Liver (tissue), 9 donors: ENCODE results near the gene CYB5RL. TPM values are rescaled to one million over a fixed set of nuclear protein-coding genes. Genes with fewer than 3 reads are reported as not detected.

Source experiments
- DNase-seq: peaks from one replicate; pipeline ENCODE4 v3.0.0-alpha.2; 2017; ENCODE audit warnings: low spot score
- H3K27ac ChIP-seq, 2 donors: one replicate each; pipeline ENCODE4 v1.7.0; 2013; ENCODE audit warnings: inconsistent platforms in 2 of 2, low read length in 2 of 2, control low read depth in 1 of 2, low read depth in 1 of 2, mild to moderate bottlenecking in 1 of 2
- H3K27me3 ChIP-seq, 4 donors: one replicate each; pipeline versions ENCODE4 v1.6.1 to v1.7.0; 2013; ENCODE audit warnings: low read length in 3 of 4, inconsistent platforms in 1 of 4, mild to moderate bottlenecking in 1 of 4, moderate library complexity in 1 of 4; ENCODE audit not compliant: control insufficient read depth in 4 of 4, insufficient read depth in 4 of 4
- H3K36me3 ChIP-seq, 4 donors: one replicate each; pipeline versions ENCODE4 v1.6.1 to v1.7.0; 2013; ENCODE audit warnings: low read length in 3 of 4, mild to moderate bottlenecking in 3 of 4, low read depth in 1 of 4, moderate library complexity in 1 of 4; ENCODE audit not compliant: control insufficient read depth in 4 of 4, insufficient read depth in 3 of 4
- H3K4me1 ChIP-seq, 4 donors: one replicate each; pipeline versions ENCODE4 v1.6.1 to v1.7.0; 2013; ENCODE audit warnings: low read length in 3 of 4, mild to moderate bottlenecking in 3 of 4, moderate library complexity in 1 of 4; ENCODE audit not compliant: control insufficient read depth in 4 of 4, insufficient read depth in 4 of 4
- H3K4me3 ChIP-seq, 3 donors: one replicate each; pipeline versions ENCODE4 v1.6.1 to v1.7.0; 2013; ENCODE audit warnings: low read length in 3 of 3, control low read depth in 1 of 3, low read depth in 1 of 3, mild to moderate bottlenecking in 1 of 3
- H3K9ac ChIP-seq, 2 donors: one replicate each; pipeline ENCODE4 v1.7.0; 2013; ENCODE audit warnings: low read length in 2 of 2, mild to moderate bottlenecking in 2 of 2, moderate library complexity in 2 of 2, control low read depth in 1 of 2, low read depth in 1 of 2
- H3K9me3 ChIP-seq, 4 donors: one replicate each; pipeline versions ENCODE4 v1.6.1 to v1.7.0; 2013; ENCODE audit warnings: low read length in 3 of 4; ENCODE audit not compliant: control insufficient read depth in 4 of 4
- EGR1 ChIP-seq, 2 donors: IDR thresholded peaks; 2 replicates each; pipeline ENCODE4 v1.6.1; 2016 to 2018; ENCODE audit warnings: antibody characterized with exemption in 2 of 2, low read depth in 2 of 2
- FOXA2 ChIP-seq: IDR thresholded peaks from 2 replicates; pipeline ENCODE4 v1.6.1; 2016; ENCODE audit warnings: antibody characterized with exemption
- GABPA ChIP-seq, 2 donors: IDR thresholded peaks in 1 of 2; conservative IDR thresholded peaks in 1 of 2; 2 replicates each; pipeline ENCODE4 v1.6.1; 2016; ENCODE audit warnings: antibody characterized with exemption in 2 of 2, mild to moderate bottlenecking in 1 of 2, moderate library complexity in 1 of 2
- HNF4A ChIP-seq, 2 donors: conservative IDR thresholded peaks; 2 replicates each; pipeline ENCODE4 v1.6.1; 2016; ENCODE audit warnings: antibody characterized with exemption in 2 of 2, mild to moderate bottlenecking in 2 of 2
- HNF4G ChIP-seq: IDR thresholded peaks from 2 replicates; pipeline ENCODE4 v1.6.1; 2016; ENCODE audit warnings: antibody characterized with exemption
- JUND ChIP-seq, 2 donors: IDR thresholded peaks; 2 replicates each; pipeline ENCODE4 v1.6.1; 2016; ENCODE audit warnings: antibody characterized with exemption in 2 of 2
- NR2F2 ChIP-seq: IDR thresholded peaks from 2 replicates; pipeline ENCODE4 v1.6.1; 2016; ENCODE audit warnings: antibody characterized with exemption
- RAD21 ChIP-seq, 2 donors: IDR thresholded peaks; 2 replicates each; pipeline ENCODE4 v1.6.1; 2016; ENCODE audit warnings: antibody characterized with exemption in 2 of 2, mild to moderate bottlenecking in 2 of 2
- RXRA ChIP-seq, 2 donors: IDR thresholded peaks; 2 replicates each; pipeline ENCODE4 v1.6.1; 2017 to 2018; ENCODE audit warnings: antibody characterized with exemption in 2 of 2, mild to moderate bottlenecking in 1 of 2
- SP1 ChIP-seq: IDR thresholded peaks from 2 replicates; pipeline ENCODE4 v1.6.1; 2018; ENCODE audit warnings: antibody characterized with exemption, mild to moderate bottlenecking
- TAF1 ChIP-seq: conservative IDR thresholded peaks from 2 replicates; pipeline ENCODE4 v1.6.1; 2016; ENCODE audit warnings: antibody characterized with exemption, mild to moderate bottlenecking
- YY1 ChIP-seq: IDR thresholded peaks from 2 replicates; pipeline ENCODE4 v1.6.1; 2016; ENCODE audit warnings: antibody characterized with exemption, mild to moderate bottlenecking
- WGBS: extraction: QIAGEN DNeasy Blood & Tissue Kit; methylation state at CpG from one replicate; pipeline ENCODE4 v1.1.7; 2013; 5-methylcytosine and 5-hydroxymethylcytosine counted together
- polyA plus RNA-seq, 2 donors: library from polyadenylated mRNA; stranded (reverse) in 1 of 2; unstranded in 1 of 2; fragments of 200-250 nt in 1 of 2; fragments of >200 nt in 1 of 2; fragmentation: Nextera tagmentation in 1 of 2; extraction: Ambion mirVana in 1 of 2; gene quantifications; one replicate each; pipeline versions ENCODE4 v1.2.1 to v1.2.3, GENCODE V29; 2013 to 2015
- total RNA-seq, 2 donors: library from RNA; depleted of rRNA; stranded (reverse); fragments of >200 nt; gene quantifications; one replicate each; pipeline ENCODE4 v1.2.3, GENCODE V29; 2014
- TF ChIP-seq, protein P1 (sequence below): IDR thresholded peaks from 2 replicates; pipeline ENCODE4 v1.6.1; 2016; ENCODE audit warnings: antibody characterized with exemption
- TF ChIP-seq, protein P2 (sequence below): fragments of 150-350 bp; IDR thresholded peaks from 2 replicates; pipeline ENCODE4 v1.5.1; 2017; ENCODE audit warnings: improper control_type of control experiment, low read depth, low read length; ENCODE audit not compliant: missing input control
- TF ChIP-seq, protein P3 (sequence below): IDR thresholded peaks from 2 replicates; pipeline ENCODE4 v1.6.1; 2016; ENCODE audit warnings: antibody characterized with exemption, mild to moderate bottlenecking
- TF ChIP-seq, protein P4 (sequence below): IDR thresholded peaks from 2 replicates; pipeline ENCODE4 v1.6.1; 2016; ENCODE audit warnings: antibody characterized with exemption
- TF ChIP-seq, protein P5 (sequence below): IDR thresholded peaks from 2 replicates; pipeline ENCODE4 v1.6.1; 2016; ENCODE audit warnings: antibody characterized with exemption
- donor health status: healthy.
- donor health status: healthy.
- donor health status: healthy.
- donor health status: healthy.
- donor health status: healthy.

CYB5RL gene
- total and polyA plus RNA-seq, 4 donors, result 1.5 to 4.5 (median 2.5) TPM

DNA sequence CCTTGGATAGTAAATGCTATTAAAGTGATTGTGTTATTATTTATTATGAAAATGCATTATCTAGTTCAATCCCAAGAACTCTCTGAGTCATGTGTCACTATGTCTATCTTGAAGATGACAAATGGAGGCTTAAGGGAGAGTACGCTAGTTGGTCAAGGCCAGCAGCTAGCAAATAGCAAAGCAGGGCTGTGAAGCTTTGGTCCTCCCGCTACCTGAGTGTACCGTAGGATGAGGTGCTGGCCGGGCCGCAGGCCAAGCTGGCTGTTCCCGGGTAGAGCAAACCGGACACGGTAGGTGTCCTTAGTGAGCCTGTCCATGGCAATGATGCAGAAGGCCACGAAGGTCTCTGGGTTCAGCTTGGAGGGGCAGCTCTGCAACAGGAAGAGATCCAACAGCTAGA, 9.3 kb downstream of the CYB5RL start:
- H3K4me1 ChIP-seq, result no peaks in the 10 kb centered on the region
- TF ChIP-seq, protein P1, sequence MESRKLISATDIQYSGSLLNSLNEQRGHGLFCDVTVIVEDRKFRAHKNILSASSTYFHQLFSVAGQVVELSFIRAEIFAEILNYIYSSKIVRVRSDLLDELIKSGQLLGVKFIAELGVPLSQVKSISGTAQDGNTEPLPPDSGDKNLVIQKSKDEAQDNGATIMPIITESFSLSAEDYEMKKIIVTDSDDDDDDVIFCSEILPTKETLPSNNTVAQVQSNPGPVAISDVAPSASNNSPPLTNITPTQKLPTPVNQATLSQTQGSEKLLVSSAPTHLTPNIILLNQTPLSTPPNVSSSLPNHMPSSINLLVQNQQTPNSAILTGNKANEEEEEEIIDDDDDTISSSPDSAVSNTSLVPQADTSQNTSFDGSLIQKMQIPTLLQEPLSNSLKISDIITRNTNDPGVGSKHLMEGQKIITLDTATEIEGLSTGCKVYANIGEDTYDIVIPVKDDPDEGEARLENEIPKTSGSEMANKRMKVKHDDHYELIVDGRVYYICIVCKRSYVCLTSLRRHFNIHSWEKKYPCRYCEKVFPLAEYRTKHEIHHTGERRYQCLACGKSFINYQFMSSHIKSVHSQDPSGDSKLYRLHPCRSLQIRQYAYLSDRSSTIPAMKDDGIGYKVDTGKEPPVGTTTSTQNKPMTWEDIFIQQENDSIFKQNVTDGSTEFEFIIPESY, result no peak
- TF ChIP-seq, protein P2, sequence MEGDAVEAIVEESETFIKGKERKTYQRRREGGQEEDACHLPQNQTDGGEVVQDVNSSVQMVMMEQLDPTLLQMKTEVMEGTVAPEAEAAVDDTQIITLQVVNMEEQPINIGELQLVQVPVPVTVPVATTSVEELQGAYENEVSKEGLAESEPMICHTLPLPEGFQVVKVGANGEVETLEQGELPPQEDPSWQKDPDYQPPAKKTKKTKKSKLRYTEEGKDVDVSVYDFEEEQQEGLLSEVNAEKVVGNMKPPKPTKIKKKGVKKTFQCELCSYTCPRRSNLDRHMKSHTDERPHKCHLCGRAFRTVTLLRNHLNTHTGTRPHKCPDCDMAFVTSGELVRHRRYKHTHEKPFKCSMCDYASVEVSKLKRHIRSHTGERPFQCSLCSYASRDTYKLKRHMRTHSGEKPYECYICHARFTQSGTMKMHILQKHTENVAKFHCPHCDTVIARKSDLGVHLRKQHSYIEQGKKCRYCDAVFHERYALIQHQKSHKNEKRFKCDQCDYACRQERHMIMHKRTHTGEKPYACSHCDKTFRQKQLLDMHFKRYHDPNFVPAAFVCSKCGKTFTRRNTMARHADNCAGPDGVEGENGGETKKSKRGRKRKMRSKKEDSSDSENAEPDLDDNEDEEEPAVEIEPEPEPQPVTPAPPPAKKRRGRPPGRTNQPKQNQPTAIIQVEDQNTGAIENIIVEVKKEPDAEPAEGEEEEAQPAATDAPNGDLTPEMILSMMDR, result no peak
- no peak for TF ChIP-seq TAF1
- no peak for TF ChIP-seq RXRA (IDR thresholded peaks at IDR 0.05)
- TF ChIP-seq, protein P3, sequence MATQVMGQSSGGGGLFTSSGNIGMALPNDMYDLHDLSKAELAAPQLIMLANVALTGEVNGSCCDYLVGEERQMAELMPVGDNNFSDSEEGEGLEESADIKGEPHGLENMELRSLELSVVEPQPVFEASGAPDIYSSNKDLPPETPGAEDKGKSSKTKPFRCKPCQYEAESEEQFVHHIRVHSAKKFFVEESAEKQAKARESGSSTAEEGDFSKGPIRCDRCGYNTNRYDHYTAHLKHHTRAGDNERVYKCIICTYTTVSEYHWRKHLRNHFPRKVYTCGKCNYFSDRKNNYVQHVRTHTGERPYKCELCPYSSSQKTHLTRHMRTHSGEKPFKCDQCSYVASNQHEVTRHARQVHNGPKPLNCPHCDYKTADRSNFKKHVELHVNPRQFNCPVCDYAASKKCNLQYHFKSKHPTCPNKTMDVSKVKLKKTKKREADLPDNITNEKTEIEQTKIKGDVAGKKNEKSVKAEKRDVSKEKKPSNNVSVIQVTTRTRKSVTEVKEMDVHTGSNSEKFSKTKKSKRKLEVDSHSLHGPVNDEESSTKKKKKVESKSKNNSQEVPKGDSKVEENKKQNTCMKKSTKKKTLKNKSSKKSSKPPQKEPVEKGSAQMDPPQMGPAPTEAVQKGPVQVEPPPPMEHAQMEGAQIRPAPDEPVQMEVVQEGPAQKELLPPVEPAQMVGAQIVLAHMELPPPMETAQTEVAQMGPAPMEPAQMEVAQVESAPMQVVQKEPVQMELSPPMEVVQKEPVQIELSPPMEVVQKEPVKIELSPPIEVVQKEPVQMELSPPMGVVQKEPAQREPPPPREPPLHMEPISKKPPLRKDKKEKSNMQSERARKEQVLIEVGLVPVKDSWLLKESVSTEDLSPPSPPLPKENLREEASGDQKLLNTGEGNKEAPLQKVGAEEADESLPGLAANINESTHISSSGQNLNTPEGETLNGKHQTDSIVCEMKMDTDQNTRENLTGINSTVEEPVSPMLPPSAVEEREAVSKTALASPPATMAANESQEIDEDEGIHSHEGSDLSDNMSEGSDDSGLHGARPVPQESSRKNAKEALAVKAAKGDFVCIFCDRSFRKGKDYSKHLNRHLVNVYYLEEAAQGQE, result no peak
- TF ChIP-seq, protein P4, sequence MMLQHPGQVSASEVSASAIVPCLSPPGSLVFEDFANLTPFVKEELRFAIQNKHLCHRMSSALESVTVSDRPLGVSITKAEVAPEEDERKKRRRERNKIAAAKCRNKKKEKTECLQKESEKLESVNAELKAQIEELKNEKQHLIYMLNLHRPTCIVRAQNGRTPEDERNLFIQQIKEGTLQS, result no peak
- TF ChIP-seq SP1, result no peak
- no peak for TF ChIP-seq HNF4G
- no peak for TF ChIP-seq JUND (IDR thresholded peaks at IDR 0.05)
- TF ChIP-seq FOXA2, result no peak
- TF ChIP-seq RAD21 (IDR thresholded peaks at IDR 0.05), result no peak
- TF ChIP-seq, protein P5, sequence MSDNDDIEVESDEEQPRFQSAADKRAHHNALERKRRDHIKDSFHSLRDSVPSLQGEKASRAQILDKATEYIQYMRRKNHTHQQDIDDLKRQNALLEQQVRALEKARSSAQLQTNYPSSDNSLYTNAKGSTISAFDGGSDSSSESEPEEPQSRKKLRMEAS, result no peak
- no peaks in the 10 kb centered on the region for H3K9me3 ChIP-seq
- WGBS, result 94% methylated on average over 9 of the region's 9 CpGs
- H3K27ac ChIP-seq, result no peak overlapping the region
- no peak for DNase-seq
- peaks cover 5 to 43% (median 15%) of the 10 kb centered on the region in 4 donors for H3K36me3 ChIP-seq
- H3K27me3 ChIP-seq, result no peaks in the 10 kb centered on the region
- no peak overlapping the region for H3K4me3 ChIP-seq
- no peak overlapping the region for H3K9ac ChIP-seq

DNA sequence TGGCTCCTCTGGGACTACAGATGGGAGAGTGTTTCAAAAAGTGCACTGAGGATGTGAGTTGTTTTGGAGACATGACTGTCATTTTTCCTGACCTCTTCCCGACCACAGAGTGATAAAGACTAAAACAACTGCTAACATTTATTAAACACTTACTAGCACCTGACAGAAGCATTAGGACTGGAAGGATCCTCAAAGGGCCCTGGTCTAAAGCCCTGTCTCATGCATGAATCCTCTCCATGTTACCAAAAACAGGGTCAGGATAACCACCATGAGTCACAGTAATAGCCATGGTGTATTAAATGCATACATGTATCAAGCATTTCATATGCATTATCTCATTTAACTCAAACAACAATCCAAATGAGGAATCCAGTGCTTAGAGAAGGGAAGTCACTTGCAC, 11.5 kb downstream of the CYB5RL start:
- Histone ChIP-seq H3K9me3 (no peaks in the 10 kb centered on the region), H3K4me3 (no peak overlapping the region), H3K27ac (no peak overlapping the region), H3K9ac (no peak overlapping the region), H3K36me3 (peaks cover 1 to 31% (median 12%) of the 10 kb centered on the region in 4 donors), H3K4me1 (no peaks in the 10 kb centered on the region), H3K27me3 (no peaks in the 10 kb centered on the region)
- WGBS, result 93% methylated on average over 1 of the region's 1 CpG
- TF ChIP-seq JUND (IDR thresholded peaks at IDR 0.05) (no peak), FOXA2 (no peak), SP1 (no peak), RXRA (IDR thresholded peaks at IDR 0.05) (no peak), HNF4A (conservative IDR thresholded peaks at IDR 0.05) (no peak), HNF4G (no peak), EGR1 (IDR thresholded peaks at IDR 0.05; ENCODE audit: low read depth in 2 of 2) (no peak), YY1 (no peak), NR2F2 (no peak), GABPA (IDR thresholded peaks at IDR 0.05 in 1 of 2, conservative IDR thresholded peaks at IDR 0.05 in 1 of 2) (no peak)
- TF ChIP-seq, protein P3, result no peak
- TF ChIP-seq, protein P2, result no peak
- TF ChIP-seq, protein P5, result no peak
- TF ChIP-seq, protein P4, result no peak
- DNase-seq, result no peak
